Mucosa of descending colon (tissue), 3 donors: ENCODE data around the gene OR4M1. TPM values are rescaled to one million over a fixed set of nuclear protein-coding genes. Genes with fewer than 3 reads are reported as not detected.
"Not testable (repeated sequence)": the region's sequence is repeated elsewhere in the genome, so short reads cannot be mapped to it uniquely, and the experiment has no call there.

ENCODE experiments used
- ATAC-seq: fragments of 200-7000 bp; cut with Tn5 transposase; one replicate; pipeline ENCODE4 v1.9.1; 2020; ENCODE audit warnings: mild to moderate bottlenecking, moderate library complexity
- DNase-seq, 3 donors: peaks; one replicate each; pipeline ENCODE4 v3.0.0-alpha.2; 2020
- H3K36me3 ChIP-seq: fragments of 200-600 bp; one replicate; pipeline ENCODE4 v1.8.0; 2021; ENCODE audit warnings: low read depth, mild to moderate bottlenecking
- H3K4me1 ChIP-seq: fragments of 200-600 bp; one replicate; pipeline ENCODE4 v1.8.0; 2021; ENCODE audit warnings: low read depth, mild to moderate bottlenecking
- H3K4me3 ChIP-seq: fragments of 200-600 bp; one replicate; pipeline ENCODE4 v1.8.0; 2021; ENCODE audit warnings: mild to moderate bottlenecking
- H3K9me3 ChIP-seq: fragments of 200-600 bp; one replicate; pipeline ENCODE4 v1.8.0; 2021; ENCODE audit warnings: mild to moderate bottlenecking
- intact Hi-C, 2 donors: fragments of 100-400 bp; cut with DNase I in 1 of 2; cut with micrococcal nuclease in 1 of 2; formaldehyde crosslinking; loops; one replicate each; pipeline versions ENCODE4 v1.11.0 to v1.11.1; 2022; cut with DNase I, micrococcal nuclease
- total RNA-seq, 3 donors: library from RNA; stranded (reverse); fragmentation: NEBNext Ultra II Directional in 2 of 3; extraction: Animal tissue kit (Norgen Biotek cat#: 25700) in 2 of 3; gene quantifications; one replicate each; pipeline versions ENCODE4 v1.2.1 to v1.2.4, GENCODE V29; 2021 to 2023
- TF ChIP-seq, protein P1 (sequence below): fragments of 200-600 bp; IDR thresholded peaks from one replicate; pipeline ENCODE4 v1.8.0; 2022; ENCODE audit warnings: antibody characterized with exemption, mild to moderate bottlenecking
- donor health status: DM: no; HTN: no; CAD: no; lungs with moderate emphysema.
- donor health status: DM: no; HTN: no; CAD: no.
- donor health status: DM: no; HTN: yes; CAD: no.

Gene OR4M1
- total RNA-seq, 3 donors from 2014 or later: not detected

DNA sequence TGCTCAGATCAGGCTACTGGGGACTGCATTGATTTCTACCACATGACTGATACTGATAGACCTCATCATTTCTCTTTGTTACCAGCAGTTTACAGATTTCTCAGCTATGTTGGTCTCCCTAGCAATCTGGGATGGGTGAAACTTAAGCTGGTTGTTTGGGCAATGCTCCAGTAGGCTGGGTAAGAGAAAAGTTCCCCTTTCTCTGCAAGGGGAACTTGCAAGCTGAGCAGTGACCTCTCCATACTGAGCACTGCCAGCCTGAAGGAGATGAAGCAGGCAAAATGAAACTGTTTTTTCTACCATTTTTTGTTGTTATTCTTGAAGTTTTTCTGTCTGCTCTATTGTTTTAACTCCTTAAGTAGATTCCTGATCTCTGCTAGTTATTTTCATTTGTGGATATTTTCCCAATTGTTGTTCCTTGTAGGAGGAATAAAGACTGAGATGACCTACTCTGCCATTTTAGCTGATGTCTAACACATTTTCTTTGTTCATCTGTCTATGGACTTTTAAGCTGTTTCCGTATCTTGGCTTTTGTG lies 1.3 kb upstream of the OR4M1 start:
- DNase-seq (no peak), ATAC-seq (peak; percentile 16)
- TF ChIP-seq, protein P1, sequence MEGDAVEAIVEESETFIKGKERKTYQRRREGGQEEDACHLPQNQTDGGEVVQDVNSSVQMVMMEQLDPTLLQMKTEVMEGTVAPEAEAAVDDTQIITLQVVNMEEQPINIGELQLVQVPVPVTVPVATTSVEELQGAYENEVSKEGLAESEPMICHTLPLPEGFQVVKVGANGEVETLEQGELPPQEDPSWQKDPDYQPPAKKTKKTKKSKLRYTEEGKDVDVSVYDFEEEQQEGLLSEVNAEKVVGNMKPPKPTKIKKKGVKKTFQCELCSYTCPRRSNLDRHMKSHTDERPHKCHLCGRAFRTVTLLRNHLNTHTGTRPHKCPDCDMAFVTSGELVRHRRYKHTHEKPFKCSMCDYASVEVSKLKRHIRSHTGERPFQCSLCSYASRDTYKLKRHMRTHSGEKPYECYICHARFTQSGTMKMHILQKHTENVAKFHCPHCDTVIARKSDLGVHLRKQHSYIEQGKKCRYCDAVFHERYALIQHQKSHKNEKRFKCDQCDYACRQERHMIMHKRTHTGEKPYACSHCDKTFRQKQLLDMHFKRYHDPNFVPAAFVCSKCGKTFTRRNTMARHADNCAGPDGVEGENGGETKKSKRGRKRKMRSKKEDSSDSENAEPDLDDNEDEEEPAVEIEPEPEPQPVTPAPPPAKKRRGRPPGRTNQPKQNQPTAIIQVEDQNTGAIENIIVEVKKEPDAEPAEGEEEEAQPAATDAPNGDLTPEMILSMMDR: no peak
- Histone ChIP-seq H3K4me1 (no peaks in the 10 kb centered on the region), H3K36me3 (no peaks in the 10 kb centered on the region), H3K9me3 (peaks cover 40% of the 10 kb centered on the region), H3K4me3 (no peak overlapping the region)
- intact Hi-C loops: no loop called here

DNA sequence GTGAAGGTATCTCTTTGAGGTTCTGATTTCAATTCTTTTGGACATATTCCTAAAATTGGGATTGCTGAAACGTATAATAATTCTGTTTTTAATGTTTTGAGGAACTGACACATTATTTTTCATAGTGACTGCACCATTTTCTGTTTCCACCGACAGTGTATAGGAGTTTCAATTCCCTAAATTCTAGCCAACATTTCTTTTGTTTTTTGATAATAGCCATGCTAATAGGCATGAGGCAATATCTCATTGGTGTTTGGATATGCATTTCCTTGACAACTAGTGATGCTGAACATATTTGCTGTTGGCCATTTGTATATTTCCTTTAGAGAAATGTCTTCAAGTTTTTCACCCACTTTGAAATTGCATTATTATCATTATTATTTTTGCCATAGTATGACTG lies 850 bp upstream of the OR4M1 start:
- intact Hi-C loops, ATAC-seq, H3K36me3 ChIP-seq, H3K4me1 ChIP-seq, DNase-seq, H3K4me3 ChIP-seq: not testable (repeated sequence)
- H3K9me3 ChIP-seq: peaks cover 40% of the 10 kb centered on the region

DNA sequence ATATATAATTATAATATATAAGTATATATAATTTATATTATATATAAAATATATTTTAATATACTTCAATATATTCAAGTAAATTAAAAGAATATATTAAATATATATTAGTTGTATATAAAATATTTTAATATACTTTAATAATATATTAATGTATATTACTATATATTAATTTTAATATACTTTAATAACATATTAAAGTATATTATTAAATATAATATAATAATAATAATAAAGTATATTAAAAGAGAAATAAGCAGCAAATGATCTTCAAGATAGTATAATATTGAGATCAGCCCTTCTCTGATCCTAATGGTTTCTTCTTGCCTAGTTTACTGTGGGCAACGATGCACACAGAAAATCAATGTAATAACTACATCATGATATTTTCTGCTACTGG lies 2.3 kb downstream of the OR4M1 start:
- no peak for ATAC-seq
- intact Hi-C loops: no loop called here
- Histone ChIP-seq H3K36me3 (no peaks in the 10 kb centered on the region), H3K9me3 (peaks cover 63% of the 10 kb centered on the region), H3K4me1 (no peaks in the 10 kb centered on the region), H3K4me3 (no peak overlapping the region)
- no peak for DNase-seq
- TF ChIP-seq, protein P1: no peak

DNA sequence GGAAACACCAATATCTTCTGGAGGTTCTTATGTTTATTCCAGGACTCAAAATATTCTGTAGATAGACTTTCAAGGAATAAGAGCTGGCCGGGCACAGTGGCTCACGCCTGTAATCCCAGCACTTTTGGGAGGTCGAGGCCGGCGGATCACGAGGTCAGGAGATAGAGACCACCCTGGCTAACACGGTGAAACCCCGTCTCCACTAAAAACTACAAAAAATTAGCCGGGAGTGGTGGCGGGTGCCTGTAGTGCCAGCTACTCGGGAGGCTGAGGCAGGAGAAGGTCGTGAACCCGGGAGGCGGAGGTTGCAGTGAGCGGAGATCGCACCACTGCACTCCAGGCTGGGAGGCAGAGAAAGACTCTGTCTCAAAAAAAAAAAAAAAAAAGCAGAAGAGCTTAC lies 12.5 kb downstream of the OR4M1 start:
- H3K36me3 ChIP-seq, intact Hi-C loops, DNase-seq, H3K4me1 ChIP-seq, ATAC-seq, H3K4me3 ChIP-seq: not testable (repeated sequence)
- H3K9me3 ChIP-seq: peaks cover 80% of the 10 kb centered on the region

- H3K36me3 ChIP-seq, ATAC-seq, DNase-seq, H3K4me1 ChIP-seq, intact Hi-C loops, H3K4me3 ChIP-seq: not testable (repeated sequence)
- peaks cover 78% of the 10 kb centered on the region for H3K9me3 ChIP-seq
Observed at GRCh38 chr14:19787318-19787717, 14.0 kb downstream of the OR4M1 start.

GRCh38 chr14:19788150-19788549 lies 14.8 kb downstream of the OR4M1 start:
- intact Hi-C loops, H3K4me1 ChIP-seq, DNase-seq: not testable (repeated sequence)

DNA sequence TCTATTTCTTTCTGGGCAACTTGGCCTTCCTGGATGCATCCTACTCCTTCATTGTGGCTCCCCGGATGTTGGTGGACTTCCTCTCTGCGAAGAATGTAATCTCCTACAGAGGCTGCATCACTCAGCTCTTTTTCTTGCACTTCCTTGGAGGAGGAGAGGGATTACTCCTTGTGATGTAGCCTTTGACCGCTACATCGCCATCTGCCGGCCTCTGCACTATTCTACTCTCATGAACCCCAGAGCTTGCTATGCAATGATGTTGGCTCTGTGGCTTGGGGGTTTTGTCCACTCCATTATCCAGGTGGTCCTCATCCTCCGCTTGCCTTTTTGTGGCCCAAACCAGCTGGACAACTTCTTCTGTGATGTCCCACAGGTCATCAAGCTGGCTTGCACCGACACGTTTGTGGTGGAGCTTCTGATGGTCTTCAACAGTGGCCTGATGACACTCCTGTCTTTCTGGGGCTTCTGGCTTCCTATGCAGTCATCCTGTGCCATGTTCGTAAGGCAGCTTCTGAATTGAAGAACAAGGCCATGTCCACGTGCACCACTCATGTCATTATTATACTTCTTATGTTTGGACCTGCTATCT lies 23.3 kb downstream of the OR4M1 start:
- ATAC-seq, H3K4me3 ChIP-seq, H3K4me1 ChIP-seq, H3K36me3 ChIP-seq, intact Hi-C loops, DNase-seq: not testable (repeated sequence)
- H3K9me3 ChIP-seq: peaks cover 61% of the 10 kb centered on the region

More at GRCh38 chr14:19788150-19788549, 14.8 kb downstream of the OR4M1 start:
- H3K9me3 ChIP-seq: peaks cover 83% of the 10 kb centered on the region
- not testable (repeated sequence) for H3K36me3 ChIP-seq, H3K4me3 ChIP-seq, ATAC-seq

- peak; percentile 20 for ATAC-seq
- peaks cover 71% of the 10 kb centered on the region for H3K9me3 ChIP-seq
Observed at GRCh38 chr14:19799880-19800279, 26.6 kb downstream of the OR4M1 start.

More at GRCh38 chr14:19799880-19800279, 26.6 kb downstream of the OR4M1 start:
- no peak for DNase-seq
- TF ChIP-seq, protein P1: no peak
- intact Hi-C loops: no loop called here
- H3K36me3 ChIP-seq: no peaks in the 10 kb centered on the region
- no peak overlapping the region for H3K4me3 ChIP-seq
- no peaks in the 10 kb centered on the region for H3K4me1 ChIP-seq
